MCF 10A (cell line): Measurements from ENCODE around the gene TRIM4. TPM values are rescaled to one million over a fixed set of nuclear protein-coding genes. Genes with fewer than 3 reads are reported as not detected.
"Not testable (repeated sequence)": the region's sequence is repeated elsewhere in the genome, so short reads cannot be mapped to it uniquely, and the experiment has no call there.

Source experiments
- BruUV-seq: library from RNA; stranded (reverse); fragments of 400-500 nt; replicated peaks from 2 replicates; lab custom pipeline; 2021; lab: Mats Ljungman, UMichigan
- CTCF ChIA-PET: fragments of 300-600 bp; sonication (Branson Sonifier 250); formaldehyde crosslinking; extraction: SDS; loops from one replicate; lab custom pipeline; 2021; ENCODE audit warnings: antibody characterized with exemption, inconsistent platforms; lab: Yijun Ruan, JAX
- POLR2A ChIA-PET: fragments of 300-600, 350-650 bp; sonication (Branson Sonifier 250); formaldehyde crosslinking; extraction: SDS; loops from one replicate; lab custom pipeline; 2020; ENCODE audit warnings: antibody characterized with exemption, inconsistent platforms; lab: Yijun Ruan, JAX
- DNase-seq: peaks from one replicate; pipeline ENCODE4 v3.0.0-alpha.2; 2018; ENCODE audit not compliant: unreplicated experiment
- H3K27ac Mint-ChIP-seq: one replicate; pipeline ENCODE4 v1.8.0; 2022; ENCODE audit warnings: mild to moderate bottlenecking, low read depth, mixed read lengths; ENCODE audit not compliant: unreplicated experiment
- H3K27me3 Mint-ChIP-seq: one replicate; pipeline ENCODE4 v1.8.0; 2022; ENCODE audit warnings: mixed read lengths; ENCODE audit not compliant: insufficient read depth, unreplicated experiment
- H3K36me3 Mint-ChIP-seq: one replicate; pipeline ENCODE4 v1.8.0; 2022; ENCODE audit warnings: mild to moderate bottlenecking, moderate library complexity, mixed read lengths; ENCODE audit not compliant: insufficient read depth, unreplicated experiment
- H3K4me1 Mint-ChIP-seq: one replicate; pipeline ENCODE4 v1.8.0; 2022; ENCODE audit warnings: mixed read lengths; ENCODE audit not compliant: insufficient read depth, unreplicated experiment
- H3K4me3 Mint-ChIP-seq: one replicate; pipeline ENCODE4 v1.8.0; 2022; ENCODE audit warnings: mild to moderate bottlenecking, moderate library complexity, mixed read lengths; ENCODE audit not compliant: unreplicated experiment
- H3K9me3 Mint-ChIP-seq: one replicate; pipeline ENCODE4 v1.8.0; 2022; ENCODE audit warnings: mixed read lengths; ENCODE audit not compliant: unreplicated experiment
- CTCF ChIP-seq: fragments of 200-600 bp; IDR thresholded peaks from one replicate; pipeline ENCODE4 v1.8.0; 2022; ENCODE audit warnings: antibody characterized with exemption, mild to moderate bottlenecking; ENCODE audit not compliant: unreplicated experiment
- intact Hi-C: fragments of 100-400 bp; cut with micrococcal nuclease; formaldehyde crosslinking; loops from 2 replicates; pipeline ENCODE4 v1.14.1; 2022
- total RNA-seq: library from RNA; stranded (reverse); gene quantifications from 2 replicates; pipeline ENCODE4 v1.2.3, GENCODE V29; 2022

TRIM4 gene
- total RNA-seq, 1 experiment from 2014 or later = 28.1 TPM

- Mint-ChIP-seq H3K4me1 (peaks cover 41% of the 10 kb centered on the region), H3K27me3 (peaks cover 13% of the 10 kb centered on the region), H3K36me3 (no peaks in the 10 kb centered on the region), H3K27ac (peak overlapping the region; percentile 46), H3K4me3 (no peak overlapping the region), H3K9me3 (no peaks in the 10 kb centered on the region)
- peak; percentile 88 for DNase-seq
- no peak for TF ChIP-seq CTCF
- CTCF ChIA-PET = interaction anchor here (0.6 to 1.8 kb wide), 7 partner anchors 8 to 1596 kb away, joined by 3 to 5 read pairs (median 3); partner anchors contain the start of gene GJC3
- intact Hi-C loops = no loop called here
- POLR2A ChIA-PET = interaction anchor here (1.8 to 2.6 kb wide), 2 partner anchors 24 to 34 kb away, joined by 5 to 13 read pairs; partner anchors contain the start of gene TRIM4
- no TSS peak for BruUV-seq
Observed at GRCh38 chr7:99953649-99954048, 34.3 kb upstream of the TRIM4 start.

- DNase-seq, H3K4me3 Mint-ChIP-seq, BruUV-seq, H3K9me3 Mint-ChIP-seq, H3K36me3 Mint-ChIP-seq, intact Hi-C loops: not testable (repeated sequence)
- Mint-ChIP-seq H3K27me3 (peaks cover 13% of the 10 kb centered on the region), H3K27ac (peak overlapping the region; percentile 46), H3K4me1 (peaks cover 37% of the 10 kb centered on the region)
- CTCF ChIA-PET = interaction anchor here (0.7 to 1.8 kb wide), 3 partner anchors 23 to 75 kb away, joined by 3 to 4 read pairs (median 3); partner anchors contain the start of gene GJC3
- POLR2A ChIA-PET = interaction anchor here (0.7 to 2.6 kb wide), 4 partner anchors 15 to 33 kb away, joined by 3 to 13 read pairs (median 4); partner anchors contain the start of gene TRIM4
Observed at GRCh38 chr7:99952649-99953048, 33.3 kb upstream of the TRIM4 start.

- H3K36me3 Mint-ChIP-seq, H3K27me3 Mint-ChIP-seq, DNase-seq, BruUV-seq, H3K4me3 Mint-ChIP-seq, H3K9me3 Mint-ChIP-seq, H3K27ac Mint-ChIP-seq, intact Hi-C loops, POLR2A ChIA-PET: not testable (repeated sequence)
- peaks cover 34% of the 10 kb centered on the region for H3K4me1 Mint-ChIP-seq
- CTCF ChIA-PET = interaction anchor here (1.1 to 2.2 kb wide), 5 partner anchors 37 to 319 kb away, joined by 3 to 8 read pairs (median 3); no protein-coding TSS in a partner anchor
Observed at GRCh38 chr7:99950819-99951218, 31.5 kb upstream of the TRIM4 start.

- TF ChIP-seq CTCF = peak; percentile 12
- DNase-seq = no peak
- Mint-ChIP-seq H3K27me3 (no peaks in the 10 kb centered on the region), H3K36me3 (no peaks in the 10 kb centered on the region), H3K4me3 (no peak overlapping the region), H3K9me3 (no peaks in the 10 kb centered on the region), H3K27ac (no peak overlapping the region), H3K4me1 (peaks cover 25% of the 10 kb centered on the region)
- CTCF ChIA-PET = interaction anchor here (0.7 to 2.2 kb wide), 9 partner anchors 13 to 450 kb away, joined by 3 to 8 read pairs (median 3); no protein-coding TSS in a partner anchor
- intact Hi-C loops = no loop called here
- BruUV-seq = no TSS peak
- POLR2A ChIA-PET = no interaction called here
Observed at GRCh38 chr7:99949645-99950228, 30.4 kb upstream of the TRIM4 start.

- intact Hi-C loops = no loop called here
- Mint-ChIP-seq H3K27me3 (peaks cover 7% of the 10 kb centered on the region), H3K36me3 (no peaks in the 10 kb centered on the region), H3K4me3 (no peak overlapping the region), H3K4me1 (peaks cover 5% of the 10 kb centered on the region), H3K27ac (no peak overlapping the region), H3K9me3 (no peaks in the 10 kb centered on the region)
- no TSS peak for BruUV-seq
- no peak for DNase-seq
- ChIA-PET POLR2A (interaction anchor here (0.5 to 1.5 kb wide), 4 partner anchors 9 to 482 kb away, joined by 3 to 4 read pairs (median 4); partner anchors contain the start of gene ATP5MF), CTCF (interaction anchor here (0.7 to 0.9 kb wide), 2 partner anchors 8 to 31 kb away, joined by 3 to 4 read pairs; no protein-coding TSS in a partner anchor)
- TF ChIP-seq CTCF = no peak
Observed at GRCh38 chr7:99947608-99948007, 28.3 kb upstream of the TRIM4 start.
